Vagina (tissue), 2 donors: ENCODE data around the gene MRPS10. TPM values are rescaled to one million over a fixed set of nuclear protein-coding genes. Genes with fewer than 3 reads are reported as not detected.

Experiments
- DNase-seq, 2 donors: peaks; one replicate each; pipeline ENCODE4 v3.0.0-alpha.2; 2017; ENCODE audit errors: extremely low spot score in 2 of 2
- H3K27ac ChIP-seq: fragments of 200-600 bp; sonication (generic); one replicate; pipeline ENCODE4 v1.5.1; 2019
- H3K27me3 ChIP-seq: fragments of 200-600 bp; sonication (generic); one replicate; pipeline ENCODE4 v1.5.1; 2019
- H3K36me3 ChIP-seq, 2 donors: fragments of 200-600 bp; sonication (generic); one replicate each; pipeline ENCODE4 v1.5.1; 2017 to 2019
- H3K4me1 ChIP-seq: fragments of 200-600 bp; sonication (generic); one replicate; pipeline ENCODE4 v1.5.1; 2019
- H3K4me3 ChIP-seq, 2 donors: fragments of 200-600 bp; sonication (generic); 1 replicate in 1 of 2; 2 replicates in 1 of 2; pipeline ENCODE4 v1.5.1; 2016 to 2019
- H3K9me3 ChIP-seq: fragments of 200-600 bp; sonication (generic); one replicate; pipeline ENCODE4 v1.5.1; 2019
- POLR2A ChIP-seq, 2 donors: fragments of 450-650 bp; IDR thresholded peaks; one replicate each; pipeline ENCODE4 v1.6.1; 2017; ENCODE audit warnings: antibody characterized with exemption in 2 of 2, mild to moderate bottlenecking in 2 of 2, moderate library complexity in 2 of 2
- POLR2AphosphoS5 ChIP-seq, 2 donors: sonication (generic); formaldehyde crosslinking; IDR thresholded peaks; one replicate each; pipeline ENCODE4 v1.9.0; 2017; ENCODE audit warnings: antibody characterized with exemption in 2 of 2, mild to moderate bottlenecking in 2 of 2, low read depth in 1 of 2; ENCODE audit not compliant: insufficient read depth in 1 of 2
- intact Hi-C: fragments of 100-400 bp; cut with DNase I; formaldehyde crosslinking; loops from one replicate; pipeline ENCODE4 v1.15.1; 2023
- total RNA-seq: library from RNA; depleted of rRNA; stranded (reverse); fragments of >200 nt; gene quantifications from one replicate; pipeline ENCODE4 v1.2.3, GENCODE V29; 2016
- TF ChIP-seq, protein P1 (sequence below), 3 experiments: fragments of 450-650 bp in 2 of 3; fragments of 200-600 bp in 1 of 3; sonication (generic) in 1 of 3; IDR thresholded peaks; one replicate each; pipeline ENCODE4 v1.5.1; 2017 to 2019; ENCODE audit warnings: antibody characterized with exemption in 3 of 3, mild to moderate bottlenecking in 2 of 3, moderate library complexity in 2 of 3

MRPS10 gene
- total RNA-seq, 1 donor from 2014 or later = 21.4 TPM

DNA sequence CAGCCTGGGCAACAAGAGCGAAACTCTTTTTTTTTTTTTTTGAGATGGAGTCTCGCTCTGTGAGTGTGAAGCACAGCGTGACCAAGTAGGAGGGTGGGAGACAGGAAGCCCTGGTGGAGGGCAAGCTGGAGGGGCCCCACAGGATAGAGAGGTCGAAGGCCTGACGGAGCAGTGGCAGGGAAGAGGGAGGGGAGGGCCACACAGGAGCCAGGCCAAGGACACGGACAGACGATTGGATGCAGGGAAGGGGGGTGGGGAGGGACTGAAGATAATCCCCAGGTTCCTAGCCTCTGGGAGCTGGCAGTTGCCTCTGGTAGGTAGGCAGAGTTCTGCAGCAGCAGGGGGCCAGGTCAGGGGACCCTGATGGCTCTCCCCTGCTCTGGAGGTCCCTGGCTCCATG, 55.3 kb downstream of the MRPS10 start:
- Histone ChIP-seq H3K27ac (no peak overlapping the region), H3K9me3 (no peaks in the 10 kb centered on the region), H3K4me1 (peaks cover 4% of the 10 kb centered on the region), H3K27me3 (no peaks in the 10 kb centered on the region), H3K36me3 (no peaks in the 10 kb centered on the region), H3K4me3 (no peak overlapping the region)
- intact Hi-C loops = no loop called here
- TF ChIP-seq, protein P1, sequence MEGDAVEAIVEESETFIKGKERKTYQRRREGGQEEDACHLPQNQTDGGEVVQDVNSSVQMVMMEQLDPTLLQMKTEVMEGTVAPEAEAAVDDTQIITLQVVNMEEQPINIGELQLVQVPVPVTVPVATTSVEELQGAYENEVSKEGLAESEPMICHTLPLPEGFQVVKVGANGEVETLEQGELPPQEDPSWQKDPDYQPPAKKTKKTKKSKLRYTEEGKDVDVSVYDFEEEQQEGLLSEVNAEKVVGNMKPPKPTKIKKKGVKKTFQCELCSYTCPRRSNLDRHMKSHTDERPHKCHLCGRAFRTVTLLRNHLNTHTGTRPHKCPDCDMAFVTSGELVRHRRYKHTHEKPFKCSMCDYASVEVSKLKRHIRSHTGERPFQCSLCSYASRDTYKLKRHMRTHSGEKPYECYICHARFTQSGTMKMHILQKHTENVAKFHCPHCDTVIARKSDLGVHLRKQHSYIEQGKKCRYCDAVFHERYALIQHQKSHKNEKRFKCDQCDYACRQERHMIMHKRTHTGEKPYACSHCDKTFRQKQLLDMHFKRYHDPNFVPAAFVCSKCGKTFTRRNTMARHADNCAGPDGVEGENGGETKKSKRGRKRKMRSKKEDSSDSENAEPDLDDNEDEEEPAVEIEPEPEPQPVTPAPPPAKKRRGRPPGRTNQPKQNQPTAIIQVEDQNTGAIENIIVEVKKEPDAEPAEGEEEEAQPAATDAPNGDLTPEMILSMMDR (IDR thresholded peaks at IDR 0.05) = no peak
- no peak for TF ChIP-seq POLR2AphosphoS5 (IDR thresholded peaks at IDR 0.05; ENCODE audit: insufficient read depth in 1 of 2, low read depth in 1 of 2)
- TF ChIP-seq POLR2A (IDR thresholded peaks at IDR 0.05) = no peak
- no peak for DNase-seq

DNA sequence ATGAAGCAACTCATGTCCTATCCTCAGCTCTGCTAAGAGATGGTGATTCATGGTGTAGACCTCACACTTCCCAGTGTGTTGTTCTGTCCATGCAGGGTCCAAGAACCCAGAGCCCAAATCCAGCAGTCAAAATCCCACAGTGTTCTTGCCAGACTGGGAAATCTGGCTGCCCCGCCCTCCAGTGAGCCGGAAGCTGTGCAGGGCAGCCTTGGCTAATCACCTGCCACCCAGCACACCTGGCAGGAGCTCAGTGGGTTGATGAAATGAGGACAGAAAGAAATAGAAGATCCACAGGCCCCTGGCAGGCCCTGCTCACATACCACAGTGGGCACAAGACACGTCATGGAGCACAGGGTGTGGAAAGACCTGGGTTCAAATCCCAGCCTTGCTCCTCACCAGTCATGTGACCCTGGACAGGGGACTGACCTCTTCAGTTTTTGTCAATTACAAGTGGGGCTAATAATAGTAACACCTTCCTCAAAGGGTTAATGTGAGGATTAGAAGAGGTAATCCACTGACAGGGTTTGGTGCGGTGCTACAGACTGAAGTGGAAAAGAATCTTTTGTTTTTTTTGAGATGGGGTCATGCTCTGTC, 58.1 kb downstream of the MRPS10 start:
- no peaks in the 10 kb centered on the region for H3K9me3 ChIP-seq
- H3K36me3 ChIP-seq = no peaks in the 10 kb centered on the region
- no peaks in the 10 kb centered on the region for H3K27me3 ChIP-seq
- H3K4me3 ChIP-seq = no peak overlapping the region
- TF ChIP-seq POLR2AphosphoS5 (IDR thresholded peaks at IDR 0.05; ENCODE audit: insufficient read depth in 1 of 2, low read depth in 1 of 2) = no peak
- no peak for TF ChIP-seq POLR2A (IDR thresholded peaks at IDR 0.05)
- TF ChIP-seq, protein P1 (IDR thresholded peaks at IDR 0.05) = no peak
- peaks cover 4% of the 10 kb centered on the region for H3K4me1 ChIP-seq
- H3K27ac ChIP-seq = no peak overlapping the region
- DNase-seq = no peak
- intact Hi-C loops = no loop called here

DNA sequence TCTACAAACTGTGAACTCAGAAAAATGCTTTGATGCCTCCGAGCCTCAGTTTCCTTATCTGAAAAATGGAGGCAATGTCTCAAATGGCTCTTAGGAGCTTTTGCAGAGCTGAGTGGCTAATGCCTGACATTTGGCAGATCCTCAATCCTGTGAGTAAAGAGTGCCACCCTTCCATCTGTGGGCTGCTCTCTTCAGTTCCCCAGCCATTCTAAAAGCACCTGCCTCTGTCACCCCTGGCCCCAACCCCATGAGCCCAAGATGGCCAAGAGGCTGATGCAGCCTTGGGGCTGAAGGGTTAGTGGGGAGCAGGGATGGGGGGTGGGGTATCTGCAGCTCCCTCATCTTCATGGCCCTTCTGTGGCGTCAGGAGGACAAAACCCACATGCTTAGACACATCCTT, 59.0 kb downstream of the MRPS10 start:
- TF ChIP-seq, protein P1 (IDR thresholded peaks at IDR 0.05) = no peak
- no peak for TF ChIP-seq POLR2AphosphoS5 (IDR thresholded peaks at IDR 0.05; ENCODE audit: insufficient read depth in 1 of 2, low read depth in 1 of 2)
- no peak for TF ChIP-seq POLR2A (IDR thresholded peaks at IDR 0.05)
- H3K9me3 ChIP-seq = no peaks in the 10 kb centered on the region
- peak overlapping the region; percentile 30 for H3K27ac ChIP-seq
- intact Hi-C loops = no loop called here
- no peaks in the 10 kb centered on the region for H3K27me3 ChIP-seq
- peaks cover 4% of the 10 kb centered on the region for H3K4me1 ChIP-seq
- DNase-seq = no peak
- H3K36me3 ChIP-seq = no peaks in the 10 kb centered on the region
- H3K4me3 ChIP-seq = no peak overlapping the region

DNA sequence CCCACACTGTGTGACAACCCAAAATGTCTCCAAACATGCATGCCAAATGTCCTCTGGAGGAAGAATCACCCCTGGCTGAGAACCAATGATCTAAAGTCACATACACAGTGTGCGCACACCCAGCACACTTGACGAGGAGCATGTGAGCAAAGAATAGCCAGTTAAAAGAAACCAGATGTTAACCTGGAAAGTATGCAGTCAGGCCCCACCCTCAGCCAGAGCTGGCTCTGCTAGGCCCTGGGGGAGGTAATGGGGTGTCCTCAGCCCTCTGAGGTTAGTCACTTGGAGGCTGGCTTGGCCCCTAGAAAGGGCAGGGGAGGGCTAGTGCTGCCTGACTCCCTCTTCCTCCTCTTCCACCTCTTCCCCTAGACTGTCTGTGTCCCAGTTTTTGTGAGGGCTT, 59.6 kb downstream of the MRPS10 start:
- Histone ChIP-seq H3K36me3 (no peaks in the 10 kb centered on the region), H3K9me3 (no peaks in the 10 kb centered on the region), H3K4me3 (no peak overlapping the region), H3K27ac (peak overlapping the region; percentile 30), H3K4me1 (peaks cover 4% of the 10 kb centered on the region), H3K27me3 (no peaks in the 10 kb centered on the region)
- DNase-seq = no peak
- intact Hi-C loops = no loop called here
- TF ChIP-seq POLR2AphosphoS5 (IDR thresholded peaks at IDR 0.05; ENCODE audit: insufficient read depth in 1 of 2, low read depth in 1 of 2) = peak; percentile 14 to 51
- TF ChIP-seq, protein P1 (IDR thresholded peaks at IDR 0.05) = no peak

Other genes with a start within 250 kb of the MRPS10 start
- gene TAF8, start 167.3 kb downstream of the MRPS10 start, total RNA-seq = 35.6 TPM
- 78.6 TPM for gene C6orf132, start 75.2 kb downstream of the MRPS10 start, total RNA-seq
- not detected for gene GUCA1A, start 44.5 kb downstream of the MRPS10 start, total RNA-seq
- not detected for gene GUCA1B, start 22.9 kb downstream of the MRPS10 start, total RNA-seq
- gene TRERF1, start 234.1 kb upstream of the MRPS10 start, total RNA-seq = 20.6 TPM